HL-60 (cell line): Measurements from ENCODE around the gene NRXN3.

Experiments
- DNase-seq, 2 experiments: peaks; one replicate each; pipeline ENCODE4 v3.0.0-alpha.2; 2010 to 2020; ENCODE audit warnings: low read depth in 1 of 2, low spot score in 1 of 2
- H3K27ac ChIP-seq: fragments of 250-450 bp; sonication (Bioruptor Pico); replicated peaks from 2 replicates; pipeline ENCODE4 v1.5.1; 2020; ENCODE audit warnings: mild to moderate bottlenecking, moderate library complexity
- H3K27me3 ChIP-seq: fragments of 250-450 bp; sonication (Bioruptor Pico); 2 replicates; pipeline ENCODE4 v1.5.1; 2021; ENCODE audit warnings: mild to moderate bottlenecking, moderate library complexity; ENCODE audit not compliant: insufficient read depth, poor library complexity, severe bottlenecking
- H3K4me3 ChIP-seq: replicated peaks from 2 replicates; pipeline ENCODE4 v1.5.1; 2011; ENCODE audit warnings: mild to moderate bottlenecking, control low read depth, low read length; ENCODE audit not compliant: insufficient read depth
- CTCF ChIP-seq: IDR thresholded peaks from one replicate; pipeline ENCODE4 v1.5.1; 2011; ENCODE audit warnings: low read length, control low read depth, inconsistent platforms; ENCODE audit not compliant: insufficient read depth
- GABPA ChIP-seq: IDR thresholded peaks from 2 replicates; pipeline ENCODE4 v1.6.1; 2012; ENCODE audit warnings: low read depth
- POLR2AphosphoS5 ChIP-seq: IDR thresholded peaks from 2 replicates; pipeline ENCODE4 v1.6.1; 2012; ENCODE audit warnings: low read depth
- REST ChIP-seq: IDR thresholded peaks from 2 replicates; pipeline ENCODE4 v1.6.1; 2012; ENCODE audit warnings: low read depth; ENCODE audit not compliant: insufficient replicate concordance
- SPI1 ChIP-seq: IDR thresholded peaks from 2 replicates; pipeline ENCODE4 v1.6.1; 2012; ENCODE audit warnings: low read depth, mild to moderate bottlenecking, borderline replicate concordance

The NRXN3 gene

GRCh38 chr14:79193689-79194477 is 1023.7 kb downstream of the NRXN3 start:
- no peak overlapping the region for H3K27ac ChIP-seq
- no peaks in the 10 kb centered on the region for H3K27me3 ChIP-seq
- TF ChIP-seq POLR2AphosphoS5: no peak
- TF ChIP-seq CTCF: no peak
- no peak for TF ChIP-seq REST
- DNase-seq: no peak
- no peak overlapping the region for H3K4me3 ChIP-seq

GRCh38 chr14:79196216-79196615 is 1026.0 kb downstream of the NRXN3 start:
- TF ChIP-seq POLR2AphosphoS5: no peak
- TF ChIP-seq REST: no peak
- no peak for TF ChIP-seq SPI1
- TF ChIP-seq CTCF: no peak
- no peak for TF ChIP-seq GABPA
- H3K4me3 ChIP-seq: no peak overlapping the region

DNA sequence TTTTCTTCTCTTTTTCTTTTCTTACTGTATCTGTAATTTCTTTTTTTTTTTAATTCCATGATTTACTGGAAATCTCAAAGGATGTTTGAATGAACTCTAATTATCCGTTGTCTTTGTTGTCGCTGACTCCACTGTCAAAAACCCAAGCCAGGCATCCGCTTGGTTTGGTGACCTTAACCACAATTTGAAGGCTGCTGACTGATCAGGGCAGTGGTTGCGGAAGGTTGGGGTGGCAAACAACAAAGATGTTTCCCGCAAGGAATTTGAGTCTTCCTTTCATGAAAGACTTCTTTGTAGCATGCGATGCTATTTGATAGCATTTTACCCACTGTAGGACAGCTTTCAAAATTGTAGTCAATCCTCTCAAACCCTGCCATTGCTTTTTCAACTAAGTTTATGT is 1027.3 kb downstream of the NRXN3 start:
- Histone ChIP-seq H3K27ac (no peak overlapping the region), H3K27me3 (no peaks in the 10 kb centered on the region), H3K4me3 (no peak overlapping the region)
- no peak for TF ChIP-seq REST
- TF ChIP-seq POLR2AphosphoS5: no peak
- no peak for TF ChIP-seq CTCF
- no peak for TF ChIP-seq SPI1
- no peak for TF ChIP-seq GABPA
- DNase-seq: no peak

More at GRCh38 chr14:79196216-79196615, 1026.0 kb downstream of the NRXN3 start:
- Histone ChIP-seq H3K27me3 (no peaks in the 10 kb centered on the region), H3K27ac (no peak overlapping the region)
- no peak for DNase-seq
